H9 (cell line): ENCODE measurements around the gene BIRC7. TPM values are rescaled to one million over a fixed set of nuclear protein-coding genes. Genes with fewer than 3 reads are reported as not detected.

Source experiments
- DNase-seq: peaks from one replicate; pipeline ENCODE4 v3.0.0-alpha.2; 2017
- H2AFZ ChIP-seq: one replicate; pipeline ENCODE4 v1.6.1; 2013; ENCODE audit warnings: mild to moderate bottlenecking, low read length, control low read depth, moderate library complexity
- H2AK5ac ChIP-seq: 2 replicates; pipeline ENCODE4 v1.6.1; 2013; ENCODE audit warnings: low read length, control low read depth, mixed read lengths; ENCODE audit not compliant: insufficient read length
- H2BK120ac ChIP-seq: one replicate; pipeline ENCODE4 v1.6.1; 2013; ENCODE audit warnings: low read depth, mild to moderate bottlenecking, low read length, control low read depth, inconsistent platforms; ENCODE audit not compliant: poor library complexity, severe bottlenecking
- H2BK12ac ChIP-seq: 2 replicates; pipeline ENCODE4 v1.6.1; 2013; ENCODE audit warnings: low read length, control low read depth, mixed read lengths, low read depth; ENCODE audit not compliant: insufficient read length
- H2BK15ac ChIP-seq: 2 replicates; pipeline ENCODE4 v1.6.1; 2013; ENCODE audit warnings: low read depth, low read length, control low read depth
- H2BK20ac ChIP-seq: one replicate; pipeline ENCODE4 v1.6.1; 2013; ENCODE audit warnings: low read depth, mild to moderate bottlenecking, low read length, control low read depth, inconsistent platforms; ENCODE audit not compliant: poor library complexity, severe bottlenecking
- H2BK5ac ChIP-seq: 2 replicates; pipeline ENCODE4 v1.6.1; 2013; ENCODE audit warnings: low read length, control low read depth, mixed read lengths; ENCODE audit not compliant: insufficient read length
- H3K14ac ChIP-seq: 2 replicates; pipeline ENCODE4 v1.6.1; 2013; ENCODE audit warnings: low read length, control low read depth; ENCODE audit not compliant: insufficient read depth
- H3K18ac ChIP-seq: 2 replicates; pipeline ENCODE4 v1.6.1; 2013; ENCODE audit warnings: low read depth, mild to moderate bottlenecking, mixed read lengths, low read length, control low read depth; ENCODE audit not compliant: insufficient read length
- H3K23ac ChIP-seq: 2 replicates; pipeline ENCODE4 v1.6.1; 2013; ENCODE audit warnings: low read length, control low read depth, mixed read lengths, low read depth; ENCODE audit not compliant: insufficient read length
- H3K23me2 ChIP-seq: 2 replicates; pipeline ENCODE4 v1.6.1; 2013; ENCODE audit warnings: low read depth, mild to moderate bottlenecking, mixed read lengths, low read length, control low read depth; ENCODE audit not compliant: insufficient read length, poor library complexity, severe bottlenecking
- H3K27ac ChIP-seq: 2 replicates; pipeline ENCODE4 v1.5.1; 2013; ENCODE audit warnings: low read length, control low read depth, mixed read lengths, low read depth; ENCODE audit not compliant: insufficient read length
- H3K27me3 ChIP-seq: 2 replicates; pipeline ENCODE4 v1.6.1; 2013; ENCODE audit warnings: low read length, control low read depth, inconsistent platforms; ENCODE audit not compliant: insufficient read depth
- H3K4ac ChIP-seq: 2 replicates; pipeline ENCODE4 v1.6.1; 2013; ENCODE audit warnings: low read depth, mild to moderate bottlenecking, control low read depth, inconsistent platforms, low read length, moderate library complexity
- H3K4me1 ChIP-seq: 2 replicates; pipeline ENCODE4 v1.6.1; 2013; ENCODE audit warnings: low read length, control low read depth, inconsistent platforms; ENCODE audit not compliant: insufficient read depth
- H3K4me2 ChIP-seq: 2 replicates; pipeline ENCODE4 v1.6.1; 2013; ENCODE audit warnings: low read length, control low read depth, mixed read lengths; ENCODE audit not compliant: insufficient read length, insufficient read depth
- H3K56ac ChIP-seq: 2 replicates; pipeline ENCODE4 v1.6.1; 2013; ENCODE audit warnings: low read depth, mild to moderate bottlenecking, mixed read lengths, low read length, control low read depth; ENCODE audit not compliant: insufficient read length
- H3K79me1 ChIP-seq: 2 replicates; pipeline ENCODE4 v1.6.1; 2013; ENCODE audit warnings: low read depth, mild to moderate bottlenecking, moderate library complexity, low read length, control low read depth, inconsistent platforms; ENCODE audit not compliant: insufficient read depth, poor library complexity, severe bottlenecking
- H3K79me2 ChIP-seq: 2 replicates; pipeline ENCODE4 v1.6.1; 2013; ENCODE audit warnings: low read length, control low read depth, inconsistent platforms; ENCODE audit not compliant: insufficient read depth
- H3K9ac ChIP-seq: 2 replicates; pipeline ENCODE4 v1.6.1; 2013; ENCODE audit warnings: low read length, control low read depth, mixed read lengths; ENCODE audit not compliant: insufficient read length; ENCODE audit errors: extremely low read depth
- H3K9me3 ChIP-seq: one replicate; pipeline ENCODE4 v1.6.1; 2013; ENCODE audit warnings: low read depth, low read length, inconsistent platforms; ENCODE audit not compliant: control insufficient read depth
- H3T11ph ChIP-seq: one replicate; pipeline ENCODE4 v1.6.1; 2013; ENCODE audit warnings: mild to moderate bottlenecking, low read length, control low read depth, inconsistent platforms
- H4K20me1 ChIP-seq: one replicate; pipeline ENCODE4 v1.6.1; 2013; ENCODE audit not compliant: control insufficient read depth, insufficient read length, insufficient read depth
- H4K5ac ChIP-seq: 2 replicates; pipeline ENCODE4 v1.6.1; 2013; ENCODE audit warnings: low read depth, mild to moderate bottlenecking, mixed read lengths, low read length, control low read depth; ENCODE audit not compliant: insufficient read length
- H4K8ac ChIP-seq: replicated peaks from 2 replicates; pipeline ENCODE4 v1.6.1; 2013; ENCODE audit warnings: low read length, control low read depth, mixed read lengths, low read depth; ENCODE audit not compliant: insufficient read length
- H4K91ac ChIP-seq: 2 replicates; pipeline ENCODE4 v1.6.1; 2013; ENCODE audit warnings: low read depth, mild to moderate bottlenecking, moderate library complexity, mixed read lengths, low read length, control low read depth; ENCODE audit not compliant: insufficient read length
- H3K27ac Mint-ChIP-seq, 3 experiments: 2 replicates in 2 of 3; 3 replicates in 1 of 3; pipeline ENCODE4 v1.8.0; 2020 to 2021; ENCODE audit warnings: mixed read lengths in 3 of 3, mild to moderate bottlenecking in 1 of 3, moderate library complexity in 1 of 3
- H3K27me3 Mint-ChIP-seq: 2 replicates; pipeline ENCODE4 v1.8.0; 2021; ENCODE audit warnings: low read depth, mild to moderate bottlenecking, moderate library complexity, mixed read lengths
- H3K36me3 Mint-ChIP-seq, 3 experiments: 2 replicates in 2 of 3; 3 replicates in 1 of 3; pipeline ENCODE4 v1.8.0; 2020 to 2021; ENCODE audit warnings: low read depth in 3 of 3, mixed read lengths in 3 of 3; ENCODE audit not compliant: insufficient read depth in 1 of 3
- H3K4me1 Mint-ChIP-seq, 2 experiments: 2 replicates each; pipeline ENCODE4 v1.8.0; 2020; ENCODE audit warnings: mixed read lengths in 2 of 2
- H3K4me3 Mint-ChIP-seq, 2 experiments: 2 replicates in 1 of 2; 3 replicates in 1 of 2; pipeline ENCODE4 v1.8.0; 2020 to 2021; ENCODE audit warnings: mild to moderate bottlenecking in 2 of 2, mixed read lengths in 2 of 2, moderate library complexity in 1 of 2
- H3K9me3 Mint-ChIP-seq, 2 experiments: 2 replicates in 1 of 2; 3 replicates in 1 of 2; pipeline ENCODE4 v1.8.0; 2020; ENCODE audit warnings: mild to moderate bottlenecking in 2 of 2, mixed read lengths in 2 of 2, moderate library complexity in 1 of 2
- CTCF ChIP-seq: fragments of 200-600 bp; sonication (generic); conservative IDR thresholded peaks from 3 replicates; pipeline ENCODE4 v1.8.0; 2021; ENCODE audit warnings: antibody characterized with exemption, mild to moderate bottlenecking
- WGBS: extraction: QIAGEN DNeasy Blood & Tissue Kit; methylation state at CpG from one replicate; pipeline ENCODE4 v1.1.7; 2013; ENCODE audit warnings: missing lambda C conversion rate, low lambda C conversion rate, mixed read lengths; ENCODE audit not compliant: insufficient read length; ENCODE audit errors: extremely low coverage; 5-methylcytosine and 5-hydroxymethylcytosine counted together
- total RNA-seq: library from RNA; stranded (reverse); gene quantifications from 2 replicates; pipeline ENCODE4 v1.2.1, GENCODE V29; 2021

The BIRC7 gene
- total RNA-seq, 1 experiment from 2014 or later, result not detected

- Histone ChIP-seq H4K91ac (no peak overlapping the region), H3K23me2 (no peaks in the 10 kb centered on the region), H4K20me1 (peaks cover 9% of the 10 kb centered on the region), H2AK5ac (no peak overlapping the region), H3K23ac (no peak overlapping the region), H3K79me1 (no peaks in the 10 kb centered on the region), H3K18ac (no peak overlapping the region), H2BK120ac (no peak overlapping the region), H3K9ac (no peak overlapping the region), H4K5ac (no peak overlapping the region), H3K27ac (no peak overlapping the region), H2BK20ac (no peak overlapping the region), H3K4ac (no peak overlapping the region), H3T11ph (no peak overlapping the region), H3K4me2 (no peak overlapping the region), H2BK12ac (no peak overlapping the region), H2BK5ac (no peak overlapping the region), H2BK15ac (no peak overlapping the region), H4K8ac (no peak overlapping the region), H3K79me2 (no peaks in the 10 kb centered on the region), H3K27me3 (no peaks in the 10 kb centered on the region), H3K56ac (no peak overlapping the region), H3K4me1 (no peaks in the 10 kb centered on the region), H3K14ac (no peak overlapping the region), H3K9me3 (no peaks in the 10 kb centered on the region), H2AFZ (no peak overlapping the region)
- no CpG with 5 or more reads among the region's 17 CpGs for WGBS
- Mint-ChIP-seq H3K27ac (no peak overlapping the region), H3K36me3 (peaks cover 0 to 8% (median 5%) of the 10 kb centered on the region in 3 experiments; a peak in 5 of 7 replicates), H3K4me3 (no peak overlapping the region; a peak in 1 of 5 replicates), H3K9me3 (peaks cover 2% of the 10 kb centered on the region in 2 experiments; a peak in 3 of 5 replicates), H3K27me3 (no peaks in the 10 kb centered on the region; the same call in none of the 2 replicates), H3K4me1 (peaks cover 3 to 9% of the 10 kb centered on the region in 2 experiments; a peak in 3 of 4 replicates)
- DNase-seq, result no peak
- TF ChIP-seq CTCF, result no peak
These were observed 45.7 kb upstream of the BIRC7 start for GRCh38 chr20:63189846-63190559.
